ENCODE measurements around the gene KRT81.

The KRT81 gene

GRCh38 chr12:52251367-52252051 lies 39.8 kb downstream of the KRT81 start:
- Mint-ChIP-seq H3K36me3 (ENCODE audit: low read depth) (no peaks in the 10 kb centered on the region), H3K4me3 (no peak overlapping the region), H3K4me1 (peaks cover 18% of the 10 kb centered on the region), H3K9me3 (no peaks in the 10 kb centered on the region), H3K27me3 (ENCODE audit: low read depth) (peaks cover 91% of the 10 kb centered on the region), H3K27ac (no peak overlapping the region)
- TF ChIP-seq CTCF (IDR thresholded peaks at IDR 0.05; ENCODE audit: unreplicated experiment in 3 of 3), result no peak

- no peak overlapping the region for H3K27ac Mint-ChIP-seq
- no peaks in the 10 kb centered on the region for H3K9me3 Mint-ChIP-seq
- peaks cover 90% of the 10 kb centered on the region for H3K27me3 Mint-ChIP-seq (ENCODE audit: low read depth)
- no peaks in the 10 kb centered on the region for H3K36me3 Mint-ChIP-seq (ENCODE audit: low read depth)
- H3K4me3 Mint-ChIP-seq, result peak overlapping the region in 1 of 3 experiments; percentile 37
- peaks cover 27% of the 10 kb centered on the region for H3K4me1 Mint-ChIP-seq
- peak in 1 of 3 experiments; percentile 27 for TF ChIP-seq CTCF (IDR thresholded peaks at IDR 0.05; ENCODE audit: unreplicated experiment in 3 of 3)
These were observed 41.0 kb downstream of the KRT81 start for GRCh38 chr12:52250048-52250990.

- no peak overlapping the region for H3K4me3 Mint-ChIP-seq
- no peak overlapping the region for H3K27ac Mint-ChIP-seq
- no peaks in the 10 kb centered on the region for H3K9me3 Mint-ChIP-seq
- TF ChIP-seq CTCF (IDR thresholded peaks at IDR 0.05; ENCODE audit: unreplicated experiment in 3 of 3), result no peak
- H3K4me1 Mint-ChIP-seq, result peaks cover 34% of the 10 kb centered on the region
- H3K27me3 Mint-ChIP-seq (ENCODE audit: low read depth), result peaks cover 89% of the 10 kb centered on the region
- H3K36me3 Mint-ChIP-seq (ENCODE audit: low read depth), result no peaks in the 10 kb centered on the region
These were observed 41.8 kb downstream of the KRT81 start for GRCh38 chr12:52249511-52250047.

- no peaks in the 10 kb centered on the region for H3K36me3 Mint-ChIP-seq (ENCODE audit: low read depth)
- peaks cover 86% of the 10 kb centered on the region for H3K27me3 Mint-ChIP-seq (ENCODE audit: low read depth)
- no peak overlapping the region for H3K4me3 Mint-ChIP-seq
- H3K9me3 Mint-ChIP-seq, result no peaks in the 10 kb centered on the region
- H3K4me1 Mint-ChIP-seq, result peaks cover 42% of the 10 kb centered on the region
- no peak for TF ChIP-seq CTCF (IDR thresholded peaks at IDR 0.05; ENCODE audit: unreplicated experiment in 3 of 3)
- no peak overlapping the region for H3K27ac Mint-ChIP-seq
These were observed 42.5 kb downstream of the KRT81 start for GRCh38 chr12:52248541-52249461.

Measured in nephron (organoid).